ENCODE measurements around the gene FLT4. TPM values are rescaled to one million over a fixed set of nuclear protein-coding genes. Genes with fewer than 3 reads are reported as not detected.

FLT4 gene
- total RNA-seq, result 78.0 and 431 TPM in 2 replicates

DNA sequence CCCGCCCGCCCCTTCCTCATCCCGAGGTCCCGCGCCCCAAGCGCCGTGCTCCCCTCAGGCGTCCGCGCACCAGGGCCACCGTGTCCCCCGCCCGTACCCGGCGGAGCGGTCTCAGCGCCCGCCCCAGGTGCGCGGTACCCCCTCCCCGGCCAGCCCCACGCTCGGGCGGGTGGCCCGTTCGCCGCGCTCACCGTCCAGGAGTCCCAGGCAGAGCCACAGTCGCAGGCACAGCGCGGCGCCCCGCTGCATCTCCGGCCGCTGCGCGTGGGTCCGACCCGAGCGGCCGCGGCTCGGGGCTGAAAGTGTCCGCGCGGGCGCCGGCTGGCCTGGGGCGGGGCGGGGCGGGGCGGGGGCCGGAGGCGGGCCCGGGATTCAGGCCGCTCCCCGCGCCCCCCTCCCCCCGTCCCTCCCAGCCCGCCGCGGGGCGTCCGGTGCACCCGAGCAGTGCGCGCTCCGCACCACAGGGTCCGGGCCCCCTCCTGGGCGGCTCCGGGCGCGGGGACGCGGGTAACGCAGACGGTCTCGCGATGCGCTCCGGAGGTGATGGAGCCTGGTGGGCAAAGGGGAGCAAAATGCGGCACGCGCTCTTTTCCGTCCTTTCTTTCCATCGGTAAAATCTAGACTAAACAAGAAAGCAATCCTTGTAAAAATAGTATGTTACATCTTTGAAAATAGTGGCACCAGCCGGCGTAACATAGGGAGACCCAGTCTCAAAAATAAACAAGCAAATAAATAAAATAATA, at the start of gene FLT4:
TSS of gene FLT4 (minus strand) at position 304 of the 743 bp plus-strand sequence. CDS start at position 249, 55 bp downstream.

DNA sequence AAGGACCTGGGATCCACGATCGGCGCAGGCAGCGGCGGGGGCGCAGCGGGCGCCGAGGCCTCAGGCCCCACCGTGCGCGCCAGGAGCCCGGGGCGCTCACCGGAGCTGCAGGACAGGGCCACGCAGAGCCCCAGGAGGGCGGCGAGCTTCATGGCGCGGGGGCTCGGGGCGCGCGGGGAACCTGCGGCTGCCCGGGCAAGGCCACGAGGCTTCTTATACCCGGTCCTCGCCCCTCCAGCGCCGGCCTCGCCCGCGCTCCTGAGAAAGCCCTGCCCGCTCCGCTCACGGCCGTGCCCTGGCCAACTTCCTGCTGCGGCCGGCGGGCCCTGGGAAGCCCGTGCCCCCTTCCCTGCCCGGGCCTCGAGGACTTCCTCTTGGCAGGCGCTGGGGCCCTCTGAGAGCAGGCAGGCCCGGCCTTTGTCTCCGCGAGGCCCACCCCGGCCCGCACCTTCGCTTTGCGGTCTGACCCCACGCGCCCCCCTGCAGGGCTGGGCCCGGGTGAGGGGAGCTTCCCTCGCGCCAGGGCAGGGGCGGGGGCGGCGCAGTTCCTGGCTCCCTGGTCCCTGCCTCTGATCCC, 58.0 kb downstream of the FLT4 start, which contains the start of gene SCGB3A1:
TSS of gene SCGB3A1 (minus strand) at position 189 of the 577 bp plus-strand sequence. CDS start at position 152, 37 bp downstream.

Other genes with a start within 250 kb of the FLT4 start
- 12.0 and 32.7 TPM in 2 replicates for gene CNOT6, start 155.2 kb downstream of the FLT4 start, total RNA-seq
- gene SCGB3A1, start 58.1 kb downstream of the FLT4 start, total RNA-seq, result 0.32 TPM in 1 of 2 replicates, not detected in the other
- gene OR2Y1, start 90.5 kb upstream of the FLT4 start, total RNA-seq, result not detected in 2 replicates
- 61.7 and 116 TPM in 2 replicates for gene MGAT1, start 153.2 kb upstream of the FLT4 start, total RNA-seq
- 12.5 and 27.3 TPM in 2 replicates for gene ZFP62, start 211.7 kb upstream of the FLT4 start, total RNA-seq
- not detected in 2 replicates for gene BTNL8, start 249.6 kb upstream of the FLT4 start, total RNA-seq

Measured in bladder microvascular endothelial cell (primary cell).